IPS-15b (cell line): ENCODE measurements around the gene PRR36.
A peak's percentile ranks its signal among the peaks of the same experiment; 100 is the strongest.

ENCODE experiments used
- H3K27me3 ChIP-seq: one replicate; pipeline ENCODE4 v1.6.1; 2013; ENCODE audit warnings: low read length; ENCODE audit not compliant: control insufficient read depth, insufficient read depth
- H3K36me3 ChIP-seq: one replicate; pipeline ENCODE4 v1.6.1; 2013; ENCODE audit warnings: low read length; ENCODE audit not compliant: control insufficient read depth, insufficient read depth
- H3K4me1 ChIP-seq: one replicate; pipeline ENCODE4 v1.6.1; 2013; ENCODE audit warnings: mild to moderate bottlenecking, low read length; ENCODE audit not compliant: control insufficient read depth, insufficient read depth
- H3K4me3 ChIP-seq: one replicate; pipeline ENCODE4 v1.5.1; 2013; ENCODE audit warnings: low read depth, low read length
- H3K9ac ChIP-seq: one replicate; pipeline ENCODE4 v1.6.1; 2013; ENCODE audit warnings: low read depth, mild to moderate bottlenecking, low read length
- H3K9me3 ChIP-seq: one replicate; pipeline ENCODE4 v1.6.1; 2013; ENCODE audit warnings: mild to moderate bottlenecking, low read length; ENCODE audit not compliant: control insufficient read depth, insufficient read depth

The PRR36 gene

DNA sequence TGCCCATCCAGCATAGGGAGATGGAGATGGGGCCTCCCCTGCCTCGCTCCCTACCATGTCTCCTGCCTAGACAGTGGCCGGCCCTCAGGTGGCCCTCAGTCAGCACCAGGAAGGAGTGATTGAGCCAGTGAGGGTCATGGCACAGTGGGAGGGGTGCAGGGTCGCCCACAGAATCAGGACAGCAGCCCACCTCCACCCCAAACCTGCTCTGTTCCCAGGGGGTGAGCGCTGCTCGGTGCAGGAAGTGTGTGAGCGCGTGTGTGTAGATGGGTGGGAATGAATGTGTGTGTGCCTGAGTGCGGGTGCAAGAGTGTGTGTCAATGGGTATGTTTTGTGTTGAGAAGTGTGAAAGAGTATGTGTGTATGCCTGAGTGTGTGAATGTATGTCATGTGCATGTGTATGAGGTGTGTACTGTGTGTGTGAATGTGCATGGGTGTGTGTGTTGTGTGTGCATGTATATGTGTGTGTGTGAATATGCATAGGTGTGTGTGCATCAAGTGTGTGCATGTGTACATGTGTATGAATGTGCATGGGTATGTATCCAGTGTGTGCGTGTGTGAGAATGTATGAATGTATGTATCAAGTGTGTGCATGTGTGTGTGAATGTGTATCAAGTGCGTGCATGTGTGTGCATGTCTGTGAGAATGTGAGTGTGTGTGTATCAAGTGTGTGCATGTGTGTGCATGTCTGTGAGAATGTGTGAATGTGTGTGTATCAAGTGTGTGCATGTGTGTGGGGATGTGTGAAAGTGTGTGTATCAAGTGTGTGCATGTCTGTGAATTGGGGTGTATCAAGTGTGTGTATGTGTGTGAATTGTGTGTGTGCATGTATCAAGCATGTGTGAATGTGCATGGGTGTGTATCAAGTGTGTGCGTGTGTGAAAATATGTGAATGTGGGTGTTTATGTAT, 32.2 kb downstream of the PRR36 start:
- H3K4me1 ChIP-seq, result no peaks in the 10 kb centered on the region
- H3K27me3 ChIP-seq, result no peaks in the 10 kb centered on the region
- no peak overlapping the region for H3K9ac ChIP-seq
- no peaks in the 10 kb centered on the region for H3K36me3 ChIP-seq
- H3K4me3 ChIP-seq, result no peak overlapping the region
- no peaks in the 10 kb centered on the region for H3K9me3 ChIP-seq

GRCh38 chr19:7840629-7841028, 33.6 kb downstream of the PRR36 start:
- Histone ChIP-seq H3K4me3 (no peak overlapping the region), H3K36me3 (no peaks in the 10 kb centered on the region), H3K9ac (no peak overlapping the region), H3K27me3 (no peaks in the 10 kb centered on the region), H3K9me3 (no peaks in the 10 kb centered on the region), H3K4me1 (no peaks in the 10 kb centered on the region)

- H3K9ac ChIP-seq, result no peak overlapping the region
- no peak overlapping the region for H3K4me3 ChIP-seq
- H3K36me3 ChIP-seq, result no peaks in the 10 kb centered on the region
- no peaks in the 10 kb centered on the region for H3K9me3 ChIP-seq
- no peaks in the 10 kb centered on the region for H3K4me1 ChIP-seq
- no peaks in the 10 kb centered on the region for H3K27me3 ChIP-seq
These were observed 34.7 kb downstream of the PRR36 start for GRCh38 chr19:7839476-7839875.

DNA sequence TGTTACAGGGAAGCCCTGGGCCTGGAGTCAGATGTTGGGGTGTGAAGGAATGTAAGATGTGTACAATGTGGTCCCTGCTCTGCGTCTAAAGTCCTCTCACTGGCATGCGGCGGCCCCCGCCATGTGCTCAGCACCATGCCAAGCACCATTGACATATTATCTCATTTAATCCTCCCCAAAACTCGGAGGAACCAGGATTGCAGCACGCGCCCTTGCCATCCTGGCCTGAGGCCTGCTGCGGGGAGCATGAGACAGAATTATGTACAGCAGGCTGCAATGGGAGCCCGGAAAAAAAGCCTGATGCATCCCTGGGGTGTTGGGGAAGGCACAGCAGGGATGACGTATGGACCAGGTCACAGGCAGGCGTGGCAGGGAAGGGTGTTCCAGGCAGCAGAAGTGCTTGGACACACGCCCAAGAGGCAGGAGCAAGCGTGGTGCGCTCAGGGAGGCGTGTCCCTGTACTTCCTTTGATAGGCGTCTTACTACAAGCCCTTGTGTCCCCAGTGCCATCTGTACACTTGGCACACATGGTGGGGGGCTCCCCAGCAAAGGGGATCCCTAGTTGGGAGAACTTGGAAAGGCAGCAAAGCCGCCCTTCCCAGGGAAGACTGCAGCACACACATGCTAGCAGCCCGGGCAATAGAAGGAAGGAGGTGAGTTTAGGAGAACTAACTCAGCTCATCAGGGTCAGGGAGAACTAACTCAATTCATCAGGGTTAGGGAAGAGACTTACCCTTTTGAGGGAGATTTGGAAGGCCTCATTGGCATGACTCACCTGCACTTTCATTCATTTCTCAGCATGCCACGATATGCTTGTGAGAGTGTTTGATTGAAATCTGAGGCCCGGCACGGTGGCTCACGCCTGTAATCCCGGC, 40.7 kb downstream of the PRR36 start:
- H3K4me1 ChIP-seq, result no peaks in the 10 kb centered on the region
- no peak overlapping the region for H3K4me3 ChIP-seq
- no peaks in the 10 kb centered on the region for H3K9me3 ChIP-seq
- H3K27me3 ChIP-seq, result peaks cover 2% of the 10 kb centered on the region
- H3K9ac ChIP-seq, result no peak overlapping the region
- no peaks in the 10 kb centered on the region for H3K36me3 ChIP-seq

DNA sequence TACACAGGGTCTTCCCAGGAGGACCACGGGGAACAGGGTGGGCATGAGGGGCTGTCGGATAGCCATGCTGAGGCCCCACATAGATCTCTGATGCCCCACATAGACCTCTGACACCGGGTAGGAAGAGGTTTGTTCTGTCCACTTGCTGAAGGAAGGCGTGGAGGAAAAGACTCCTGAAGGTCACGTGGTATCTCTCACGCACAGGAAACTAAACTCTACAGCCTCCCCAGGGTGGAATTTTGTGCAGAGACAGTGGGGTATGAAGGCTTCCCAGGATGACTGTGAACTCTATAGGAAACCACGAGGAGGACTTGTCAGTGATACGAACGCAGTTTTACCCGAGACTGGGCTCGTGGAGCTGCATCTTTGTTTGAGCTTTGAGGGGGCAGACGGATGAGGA, 41.4 kb downstream of the PRR36 start:
- H3K36me3 ChIP-seq, result no peaks in the 10 kb centered on the region
- peaks cover 3% of the 10 kb centered on the region for H3K27me3 ChIP-seq
- H3K9me3 ChIP-seq, result no peaks in the 10 kb centered on the region
- H3K9ac ChIP-seq, result no peak overlapping the region
- H3K4me1 ChIP-seq, result no peaks in the 10 kb centered on the region
- H3K4me3 ChIP-seq, result no peak overlapping the region

DNA sequence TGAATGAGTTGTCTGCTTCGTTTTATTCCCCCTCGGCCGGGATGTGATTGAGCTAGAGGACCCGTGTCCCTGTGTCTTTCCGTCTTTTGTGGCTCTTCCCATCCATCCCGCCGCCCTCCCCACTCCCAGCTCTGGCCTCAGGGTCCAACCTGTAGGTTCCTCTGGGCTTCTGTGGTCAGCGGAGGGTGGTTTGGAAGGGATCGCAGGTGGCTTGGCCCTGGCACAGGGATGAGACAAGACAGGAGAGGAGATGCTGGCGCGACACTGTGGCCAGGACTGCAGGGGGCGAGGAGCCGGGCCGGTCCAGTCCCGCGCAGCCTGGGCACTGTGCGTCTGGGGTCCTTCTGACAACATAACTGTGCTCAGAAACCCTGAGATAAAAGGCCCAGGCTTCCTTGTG, 42.2 kb downstream of the PRR36 start:
- Histone ChIP-seq H3K4me3 (peak overlapping the region; percentile 10), H3K36me3 (no peaks in the 10 kb centered on the region), H3K9me3 (no peaks in the 10 kb centered on the region), H3K9ac (no peak overlapping the region), H3K4me1 (no peaks in the 10 kb centered on the region), H3K27me3 (peaks cover 6% of the 10 kb centered on the region)

- Histone ChIP-seq H3K4me3 (no peak overlapping the region), H3K9me3 (no peaks in the 10 kb centered on the region), H3K36me3 (no peaks in the 10 kb centered on the region), H3K4me1 (no peaks in the 10 kb centered on the region), H3K27me3 (peaks cover 6% of the 10 kb centered on the region), H3K9ac (no peak overlapping the region)
These were observed 42.7 kb downstream of the PRR36 start for GRCh38 chr19:7831452-7831851.

DNA sequence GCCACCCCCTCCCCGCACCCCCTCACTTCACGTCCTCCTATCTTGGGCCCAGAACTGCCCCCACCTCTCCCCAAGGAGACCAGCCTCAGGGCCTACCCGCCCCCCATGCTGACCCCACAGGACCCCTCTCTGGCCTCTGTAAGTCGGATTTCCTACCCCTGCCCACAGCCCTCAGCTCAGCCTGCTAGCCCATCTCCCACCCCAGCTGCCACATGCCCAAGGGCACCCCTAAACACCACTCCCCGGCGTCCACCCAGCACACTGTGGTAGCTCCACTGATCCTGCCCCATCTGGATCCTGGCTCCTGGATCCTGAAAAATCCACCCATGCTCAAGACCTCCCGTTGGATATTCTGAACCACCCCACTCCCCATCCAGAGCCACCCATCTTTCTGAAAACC, 43.4 kb downstream of the PRR36 start:
- peaks cover 6% of the 10 kb centered on the region for H3K27me3 ChIP-seq
- no peaks in the 10 kb centered on the region for H3K36me3 ChIP-seq
- no peak overlapping the region for H3K9ac ChIP-seq
- no peaks in the 10 kb centered on the region for H3K4me1 ChIP-seq
- H3K4me3 ChIP-seq, result peak overlapping the region; percentile 8
- H3K9me3 ChIP-seq, result no peaks in the 10 kb centered on the region

DNA sequence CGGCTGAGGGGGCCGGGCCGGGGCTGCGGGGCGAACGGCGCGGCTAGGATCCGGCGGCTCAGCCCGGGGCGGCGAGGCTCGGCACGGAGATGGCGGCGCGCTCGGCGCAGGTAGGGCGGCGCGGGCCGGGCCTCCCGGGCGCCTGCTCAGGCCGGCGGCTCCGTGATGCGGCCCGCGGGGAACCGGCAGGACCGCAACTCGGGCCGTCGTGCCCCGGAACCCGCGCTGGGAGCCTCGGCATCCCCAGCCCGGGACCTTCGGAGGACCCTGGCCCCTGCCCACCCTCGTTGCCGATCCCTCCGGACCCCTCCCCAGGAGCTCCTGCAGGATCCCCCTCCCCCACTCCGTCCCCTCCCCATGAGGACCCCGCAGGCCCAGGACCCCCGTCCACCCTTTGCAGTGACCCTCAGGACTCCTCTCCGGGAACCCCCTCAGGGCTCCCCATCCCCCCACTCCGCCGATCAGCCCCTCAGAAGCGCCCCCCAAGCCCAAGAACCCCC, 43.9 kb downstream of the PRR36 start:
- no peaks in the 10 kb centered on the region for H3K4me1 ChIP-seq
- H3K9me3 ChIP-seq, result no peaks in the 10 kb centered on the region
- peak overlapping the region; percentile 37 for H3K4me3 ChIP-seq
- no peaks in the 10 kb centered on the region for H3K36me3 ChIP-seq
- no peak overlapping the region for H3K9ac ChIP-seq
- peaks cover 6% of the 10 kb centered on the region for H3K27me3 ChIP-seq

DNA sequence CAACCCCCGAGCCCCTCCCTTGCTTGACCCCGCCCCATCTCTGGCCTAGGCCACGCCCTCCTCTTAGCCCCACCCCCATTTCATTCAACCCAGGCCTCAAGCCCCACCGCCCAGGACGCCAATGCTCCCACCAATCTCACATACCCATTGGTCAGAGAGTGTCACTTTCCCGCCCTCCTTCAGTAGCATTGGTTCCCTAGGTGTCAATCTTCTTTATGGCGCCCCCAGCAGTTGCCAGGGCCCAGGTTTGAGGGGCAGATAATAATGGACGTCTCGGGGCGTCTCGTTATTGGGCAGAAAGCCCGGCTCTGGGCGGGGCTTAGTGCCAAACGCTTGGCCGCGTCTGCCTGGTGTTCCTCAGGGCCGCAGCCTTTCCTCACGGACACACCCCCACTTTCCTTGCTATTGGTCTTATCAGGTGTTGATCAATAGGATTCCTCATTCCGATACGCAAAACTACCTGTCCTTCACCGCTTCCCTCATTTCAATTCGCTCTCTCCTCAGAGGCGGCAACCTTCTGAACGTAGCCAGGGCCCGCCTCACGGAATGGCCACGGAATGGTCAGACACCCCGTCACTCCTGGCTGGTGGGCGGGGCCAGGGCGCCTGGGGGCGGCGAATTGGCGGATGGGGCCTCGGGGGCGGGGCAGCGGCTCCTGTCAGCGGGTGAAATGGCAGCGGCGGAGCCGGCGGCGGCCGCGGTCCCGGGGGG, 44.5 kb downstream of the PRR36 start, which contains the start of gene EVI5L:
Gene EVI5L (plus strand): TSS at position 658 of the 711 bp plus-strand sequence. CDS start 16,325 bp downstream, outside the sequence.
- Histone ChIP-seq H3K9ac (no peak within 1 kb of the TSS), H3K4me1 (no peaks in the 10 kb centered on the region), H3K9me3 (no peaks in the 10 kb centered on the region), H3K27me3 (peaks cover 6% of the 10 kb centered on the region), H3K36me3 (no peaks in the 10 kb centered on the region), H3K4me3 (peak within 1 kb of the TSS; percentile 58)

DNA sequence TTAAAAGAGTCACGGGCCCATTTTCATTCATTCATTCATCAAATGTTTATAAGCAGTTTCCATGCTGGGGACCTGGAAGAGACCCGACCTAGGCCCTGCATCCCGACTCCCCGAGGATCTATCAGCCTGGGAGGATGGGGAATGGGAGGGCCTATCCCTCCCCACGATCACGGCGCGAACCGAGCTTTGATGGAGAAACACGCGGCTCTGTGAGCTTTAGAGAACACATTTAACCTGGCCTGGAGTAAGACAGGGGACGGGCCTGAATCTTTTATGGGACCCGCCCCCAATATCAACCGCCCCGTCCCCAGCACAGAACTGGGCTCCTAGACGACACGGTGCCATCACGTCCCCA, 45.0 kb downstream of the PRR36 start:
- H3K27me3 ChIP-seq, result peaks cover 6% of the 10 kb centered on the region
- H3K9ac ChIP-seq, result no peak overlapping the region
- peak overlapping the region; percentile 58 for H3K4me3 ChIP-seq
- no peaks in the 10 kb centered on the region for H3K9me3 ChIP-seq
- no peaks in the 10 kb centered on the region for H3K36me3 ChIP-seq
- no peaks in the 10 kb centered on the region for H3K4me1 ChIP-seq
